ENCODE data around the gene PTPRR. TPM values are rescaled to one million over a fixed set of nuclear protein-coding genes. Genes with fewer than 3 reads are reported as not detected.

PTPRR gene
- total and polyA plus RNA-seq, 2 of the 4 experiments (the other 2 are of a cell fraction): 0.18 to 0.21 TPM

GRCh38 chr12:70590549-70591226 is 329.9 kb downstream of the PTPRR start:
- dilution Hi-C loops (cut with HindIII; ENCODE audit: low sequenced_read_pairs, unreplicated experiment): no loop called here
- H3K9me3 ChIP-seq (ENCODE audit: control insufficient read depth, insufficient read depth, low read length): no peaks in the 10 kb centered on the region
- no peak overlapping the region for H2BK120ac ChIP-seq (ENCODE audit: low read depth, low read length)
- no peak overlapping the region for H2BK5ac ChIP-seq (ENCODE audit: low read depth, low read length, poor library complexity, severe bottlenecking)
- H3K23ac ChIP-seq (ENCODE audit: low read depth, low read length): no peak overlapping the region
- in situ Hi-C loops (cut with MboI; ENCODE audit: low sequenced_read_pairs): no loop called here
- intact Hi-C loops (cut with micrococcal nuclease): loop anchor here (1.0 to 10.0 kb wide), 3 partner anchors 129 to 424 kb away; no protein-coding TSS in a partner anchor
- no peaks in the 10 kb centered on the region for H3K9me1 ChIP-seq (ENCODE audit: insufficient read depth, low read length)
- H2AFZ ChIP-seq (replicated peaks; ENCODE audit: low read length, poor library complexity): no peak overlapping the region
- POLR2A ChIA-PET (ENCODE audit: unreplicated experiment): no interaction called here
- 100% methylated on average over 1 of the region's 4 CpGs; no CpG with 5 or more reads in 1 of the 2 experiments for WGBS, 2 experiments (ENCODE audit: extremely low coverage in 2 of 2, insufficient read length in 1 of 2)
- no peak overlapping the region for H3K4ac ChIP-seq (ENCODE audit: low read depth, low read length)
- no peak overlapping the region; a peak in 1 of 4 replicates for H4K8ac ChIP-seq (ENCODE audit: low read depth in 2 of 2, low read length in 2 of 2)
- no peak overlapping the region for H3K9ac ChIP-seq (ENCODE audit: low read depth, low read length)
- H2AK5ac ChIP-seq (ENCODE audit: low read depth, low read length): no peak overlapping the region
- H3K4me1 ChIP-seq (ENCODE audit: control insufficient read depth, insufficient read depth, low read length): no peaks in the 10 kb centered on the region
- no peak overlapping the region for H3K4me3 ChIP-seq (ENCODE audit: insufficient read depth, low read depth, low read length)
- no peak overlapping the region for H3K18ac ChIP-seq (ENCODE audit: low read depth, low read length)
- no peak for ATAC-seq (ENCODE audit: low read depth)
- H3K36me3 ChIP-seq (ENCODE audit: control insufficient read depth, insufficient read depth, low read length): no peaks in the 10 kb centered on the region
- H3K79me1 ChIP-seq (ENCODE audit: low read depth in 1 of 2, low read length in 2 of 2): no peaks in the 10 kb centered on the region
- no peak overlapping the region for H3K14ac ChIP-seq (replicated peaks; ENCODE audit: low read depth, low read length)
- H4K20me1 ChIP-seq (ENCODE audit: insufficient read depth, low read length): no peaks in the 10 kb centered on the region
- TF ChIP-seq POLR2A (IDR thresholded peaks at IDR 0.05; ENCODE audit: low read depth, low read length) (no peak), CEBPB (IDR thresholded peaks at IDR 0.05; ENCODE audit: low read depth, low read length) (0 out of 2 replicates have a peak, but pooled peaks have one; percentile 21)
- no peak overlapping the region for H3K56ac ChIP-seq (ENCODE audit: extremely low read depth, insufficient read depth, low read length)
- no peak for DNase-seq
- CTCF ChIA-PET: interaction anchor here (0.7 to 1.1 kb wide), 6 partner anchors 9 to 129 kb away, joined by 3 to 10 read pairs (median 4); no protein-coding TSS in a partner anchor
- no peak overlapping the region for H3K27ac ChIP-seq (ENCODE audit: insufficient read depth, low read length)
- H4K5ac ChIP-seq (ENCODE audit: low read depth, low read length): no peak overlapping the region
- no peaks in the 10 kb centered on the region for H3K27me3 ChIP-seq (ENCODE audit: control insufficient read depth, insufficient read depth, low read length)
- no peak overlapping the region for H3K4me2 ChIP-seq (ENCODE audit: low read depth, low read length)
- no peak overlapping the region for H2BK15ac ChIP-seq (ENCODE audit: low read depth, low read length)
- H4K91ac ChIP-seq (ENCODE audit: insufficient read depth, low read depth, low read length): no peak overlapping the region
- BruUV-seq (replicated peaks): no TSS peak
- no peak overlapping the region for H2BK20ac ChIP-seq (ENCODE audit: low read depth, low read length)
- H2AK9ac ChIP-seq (replicated peaks; ENCODE audit: low read depth, low read length, poor library complexity): no peak overlapping the region

Measured in IMR-90 (cell line).